HL-60 (cell line): Measurements from ENCODE around the gene ZFAND3.

Experiments
- CTCF ChIP-seq: IDR thresholded peaks from one replicate; pipeline ENCODE4 v1.5.1; 2011; ENCODE audit warnings: low read length, control low read depth, inconsistent platforms; ENCODE audit not compliant: insufficient read depth
- GABPA ChIP-seq: IDR thresholded peaks from 2 replicates; pipeline ENCODE4 v1.6.1; 2012; ENCODE audit warnings: low read depth
- SPI1 ChIP-seq: IDR thresholded peaks from 2 replicates; pipeline ENCODE4 v1.6.1; 2012; ENCODE audit warnings: low read depth, mild to moderate bottlenecking, borderline replicate concordance
- TF ChIP-seq, protein P1 (sequence below): IDR thresholded peaks from 2 replicates; pipeline ENCODE4 v1.6.1; 2012; ENCODE audit warnings: low read depth; ENCODE audit not compliant: insufficient replicate concordance

- TF ChIP-seq CTCF (no peak), GABPA (no peak), SPI1 (no peak)
- TF ChIP-seq, protein P1, sequence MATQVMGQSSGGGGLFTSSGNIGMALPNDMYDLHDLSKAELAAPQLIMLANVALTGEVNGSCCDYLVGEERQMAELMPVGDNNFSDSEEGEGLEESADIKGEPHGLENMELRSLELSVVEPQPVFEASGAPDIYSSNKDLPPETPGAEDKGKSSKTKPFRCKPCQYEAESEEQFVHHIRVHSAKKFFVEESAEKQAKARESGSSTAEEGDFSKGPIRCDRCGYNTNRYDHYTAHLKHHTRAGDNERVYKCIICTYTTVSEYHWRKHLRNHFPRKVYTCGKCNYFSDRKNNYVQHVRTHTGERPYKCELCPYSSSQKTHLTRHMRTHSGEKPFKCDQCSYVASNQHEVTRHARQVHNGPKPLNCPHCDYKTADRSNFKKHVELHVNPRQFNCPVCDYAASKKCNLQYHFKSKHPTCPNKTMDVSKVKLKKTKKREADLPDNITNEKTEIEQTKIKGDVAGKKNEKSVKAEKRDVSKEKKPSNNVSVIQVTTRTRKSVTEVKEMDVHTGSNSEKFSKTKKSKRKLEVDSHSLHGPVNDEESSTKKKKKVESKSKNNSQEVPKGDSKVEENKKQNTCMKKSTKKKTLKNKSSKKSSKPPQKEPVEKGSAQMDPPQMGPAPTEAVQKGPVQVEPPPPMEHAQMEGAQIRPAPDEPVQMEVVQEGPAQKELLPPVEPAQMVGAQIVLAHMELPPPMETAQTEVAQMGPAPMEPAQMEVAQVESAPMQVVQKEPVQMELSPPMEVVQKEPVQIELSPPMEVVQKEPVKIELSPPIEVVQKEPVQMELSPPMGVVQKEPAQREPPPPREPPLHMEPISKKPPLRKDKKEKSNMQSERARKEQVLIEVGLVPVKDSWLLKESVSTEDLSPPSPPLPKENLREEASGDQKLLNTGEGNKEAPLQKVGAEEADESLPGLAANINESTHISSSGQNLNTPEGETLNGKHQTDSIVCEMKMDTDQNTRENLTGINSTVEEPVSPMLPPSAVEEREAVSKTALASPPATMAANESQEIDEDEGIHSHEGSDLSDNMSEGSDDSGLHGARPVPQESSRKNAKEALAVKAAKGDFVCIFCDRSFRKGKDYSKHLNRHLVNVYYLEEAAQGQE, result no peak
Measured at GRCh38 chr6:37801605-37801940, 18.0 kb upstream of the ZFAND3 start.
